T-helper 1 cell treated with Interleukin-12 subunit alpha and Interleukin-12 subunit beta and Interleukin-4 antibody, amounts not matched to agents 30 μg/mL and 1 μg/mL, for 36 hours (primary cell): ENCODE data around the gene HOMER1.
A peak's percentile ranks its signal among the peaks of the same experiment; 100 is the strongest.
"Not testable (repeated sequence)": the region's sequence is repeated elsewhere in the genome, so short reads cannot be mapped to it uniquely, and the experiment has no call there.

ENCODE experiments used
- H3K27ac Mint-ChIP-seq: one replicate; pipeline ENCODE4 v1.8.0; 2021; ENCODE audit warnings: mild to moderate bottlenecking, mixed read lengths
- H3K27me3 Mint-ChIP-seq: one replicate; pipeline ENCODE4 v1.8.0; 2021; ENCODE audit warnings: low read depth, mixed read lengths
- H3K36me3 Mint-ChIP-seq: one replicate; pipeline ENCODE4 v1.8.0; 2021; ENCODE audit warnings: low read depth, mixed read lengths
- H3K4me1 Mint-ChIP-seq: one replicate; pipeline ENCODE4 v1.8.0; 2021; ENCODE audit warnings: low read depth, mixed read lengths
- H3K4me3 Mint-ChIP-seq: one replicate; pipeline ENCODE4 v1.8.0; 2021; ENCODE audit warnings: mild to moderate bottlenecking, moderate library complexity, mixed read lengths
- H3K9me3 Mint-ChIP-seq: one replicate; pipeline ENCODE4 v1.8.0; 2021; ENCODE audit warnings: mixed read lengths

Gene HOMER1

GRCh38 chr5:79535477-79536192, 21.7 kb upstream of the HOMER1 start:
- Mint-ChIP-seq H3K36me3 (no peaks in the 10 kb centered on the region), H3K4me3 (no peak overlapping the region), H3K4me1 (no peaks in the 10 kb centered on the region), H3K9me3 (no peaks in the 10 kb centered on the region), H3K27me3 (no peaks in the 10 kb centered on the region), H3K27ac (no peak overlapping the region)

GRCh38 chr5:79529110-79529509, 15.2 kb upstream of the HOMER1 start:
- Mint-ChIP-seq H3K36me3 (no peaks in the 10 kb centered on the region), H3K9me3 (peaks cover 15% of the 10 kb centered on the region)

GRCh38 chr5:79527431-79527830, 13.5 kb upstream of the HOMER1 start:
- H3K9me3 Mint-ChIP-seq: peaks cover 17% of the 10 kb centered on the region

More at GRCh38 chr5:79529110-79529509, 15.2 kb upstream of the HOMER1 start:
- H3K27ac Mint-ChIP-seq: no peak overlapping the region
- H3K4me1 Mint-ChIP-seq: no peaks in the 10 kb centered on the region
- no peak overlapping the region for H3K4me3 Mint-ChIP-seq
- no peaks in the 10 kb centered on the region for H3K27me3 Mint-ChIP-seq

GRCh38 chr5:79526928-79527327, 13.0 kb upstream of the HOMER1 start:
- Mint-ChIP-seq H3K27ac (no peak overlapping the region), H3K4me1 (no peaks in the 10 kb centered on the region), H3K27me3 (no peaks in the 10 kb centered on the region), H3K4me3 (no peak overlapping the region), H3K36me3 (no peaks in the 10 kb centered on the region), H3K9me3 (peaks cover 17% of the 10 kb centered on the region)

More at GRCh38 chr5:79527431-79527830, 13.5 kb upstream of the HOMER1 start:
- H3K27me3 Mint-ChIP-seq: no peaks in the 10 kb centered on the region
- H3K36me3 Mint-ChIP-seq: no peaks in the 10 kb centered on the region
- no peak overlapping the region for H3K27ac Mint-ChIP-seq
- H3K4me1 Mint-ChIP-seq: no peaks in the 10 kb centered on the region
- no peak overlapping the region for H3K4me3 Mint-ChIP-seq

- Mint-ChIP-seq H3K27me3 (no peaks in the 10 kb centered on the region), H3K4me1 (no peaks in the 10 kb centered on the region), H3K27ac (no peak overlapping the region), H3K4me3 (no peak overlapping the region), H3K36me3 (no peaks in the 10 kb centered on the region), H3K9me3 (peaks cover 17% of the 10 kb centered on the region)
Measured at GRCh38 chr5:79526493-79526892, 12.6 kb upstream of the HOMER1 start.

- peaks cover 3% of the 10 kb centered on the region for H3K4me1 Mint-ChIP-seq
- H3K27ac Mint-ChIP-seq: no peak overlapping the region
- no peak overlapping the region for H3K4me3 Mint-ChIP-seq
- no peaks in the 10 kb centered on the region for H3K27me3 Mint-ChIP-seq
- H3K9me3 Mint-ChIP-seq: peaks cover 13% of the 10 kb centered on the region
- H3K36me3 Mint-ChIP-seq: no peaks in the 10 kb centered on the region
Measured at GRCh38 chr5:79521156-79521555, 7.2 kb upstream of the HOMER1 start.

GRCh38 chr5:79518718-79519117, 4.8 kb upstream of the HOMER1 start:
- no peak overlapping the region for H3K4me3 Mint-ChIP-seq
- no peaks in the 10 kb centered on the region for H3K27me3 Mint-ChIP-seq
- H3K36me3 Mint-ChIP-seq: peaks cover 3% of the 10 kb centered on the region
- peaks cover 10% of the 10 kb centered on the region for H3K4me1 Mint-ChIP-seq
- no peak overlapping the region for H3K27ac Mint-ChIP-seq
- no peaks in the 10 kb centered on the region for H3K9me3 Mint-ChIP-seq

GRCh38 chr5:79517601-79518000, 3.7 kb upstream of the HOMER1 start:
- Mint-ChIP-seq H3K4me1 (peaks cover 16% of the 10 kb centered on the region), H3K27me3 (peaks cover 6% of the 10 kb centered on the region), H3K36me3 (peaks cover 3% of the 10 kb centered on the region), H3K27ac (no peak overlapping the region), H3K9me3 (no peaks in the 10 kb centered on the region), H3K4me3 (no peak overlapping the region)

- Mint-ChIP-seq H3K36me3 (peaks cover 3% of the 10 kb centered on the region), H3K9me3 (no peaks in the 10 kb centered on the region), H3K4me1 (peaks cover 22% of the 10 kb centered on the region), H3K4me3 (no peak overlapping the region), H3K27me3 (peaks cover 13% of the 10 kb centered on the region), H3K27ac (no peak overlapping the region)
Measured at GRCh38 chr5:79516986-79517385, 3.1 kb upstream of the HOMER1 start.

- Mint-ChIP-seq H3K4me1 (peaks cover 27% of the 10 kb centered on the region), H3K27me3 (peaks cover 19% of the 10 kb centered on the region)
- H3K4me3 Mint-ChIP-seq, H3K27ac Mint-ChIP-seq, H3K36me3 Mint-ChIP-seq, H3K9me3 Mint-ChIP-seq: not testable (repeated sequence)
Measured at GRCh38 chr5:79516331-79516730, 2.4 kb upstream of the HOMER1 start.

GRCh38 chr5:79514391-79515105, 614 bp upstream of the HOMER1 start:
- Mint-ChIP-seq H3K4me1 (peaks cover 30% of the 10 kb centered on the region), H3K9me3 (no peaks in the 10 kb centered on the region), H3K27ac (peak overlapping the region; percentile 99), H3K4me3 (peak overlapping the region; percentile 100), H3K36me3 (peaks cover 3% of the 10 kb centered on the region), H3K27me3 (peaks cover 30% of the 10 kb centered on the region)

GRCh38 chr5:79513308-79513703, 628 bp downstream of the HOMER1 start:
- H3K27me3 Mint-ChIP-seq: peaks cover 30% of the 10 kb centered on the region

GRCh38 chr5:79512471-79513307, 1.2 kb downstream of the HOMER1 start:
- H3K4me1 Mint-ChIP-seq: peaks cover 32% of the 10 kb centered on the region
- peak overlapping the region; percentile 85 for H3K4me3 Mint-ChIP-seq
- H3K27me3 Mint-ChIP-seq: peaks cover 30% of the 10 kb centered on the region
- H3K9me3 Mint-ChIP-seq: no peaks in the 10 kb centered on the region
- peak overlapping the region; percentile 68 for H3K27ac Mint-ChIP-seq
- H3K36me3 Mint-ChIP-seq: peaks cover 3% of the 10 kb centered on the region

More at GRCh38 chr5:79513308-79513703, 628 bp downstream of the HOMER1 start:
- Mint-ChIP-seq H3K4me3 (peak overlapping the region; percentile 85), H3K9me3 (no peaks in the 10 kb centered on the region), H3K36me3 (peaks cover 3% of the 10 kb centered on the region), H3K27ac (peak overlapping the region; percentile 68), H3K4me1 (peaks cover 30% of the 10 kb centered on the region)

GRCh38 chr5:79512049-79512448, 1.9 kb downstream of the HOMER1 start:
- Mint-ChIP-seq H3K4me3 (peak overlapping the region; percentile 21), H3K36me3 (peaks cover 3% of the 10 kb centered on the region), H3K27ac (no peak overlapping the region), H3K27me3 (peaks cover 30% of the 10 kb centered on the region), H3K4me1 (peaks cover 32% of the 10 kb centered on the region), H3K9me3 (no peaks in the 10 kb centered on the region)
